HG02884 (cell line): ENCODE results near the gene OR10A2.
"Not testable (repeated sequence)": the region's sequence is repeated elsewhere in the genome, so short reads cannot be mapped to it uniquely, and the experiment has no call there.

ENCODE experiments used
- ATAC-seq: cut with Tn5 transposase; IDR thresholded peaks from one replicate; pipeline ENCODE4 v1.9.1; 2021; ENCODE audit warnings: mild to moderate bottlenecking, moderate library complexity; ENCODE audit not compliant: unreplicated experiment

OR10A2 gene, protein sequence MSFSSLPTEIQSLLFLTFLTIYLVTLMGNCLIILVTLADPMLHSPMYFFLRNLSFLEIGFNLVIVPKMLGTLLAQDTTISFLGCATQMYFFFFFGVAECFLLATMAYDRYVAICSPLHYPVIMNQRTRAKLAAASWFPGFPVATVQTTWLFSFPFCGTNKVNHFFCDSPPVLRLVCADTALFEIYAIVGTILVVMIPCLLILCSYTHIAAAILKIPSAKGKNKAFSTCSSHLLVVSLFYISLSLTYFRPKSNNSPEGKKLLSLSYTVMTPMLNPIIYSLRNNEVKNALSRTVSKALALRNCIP

GRCh38 chr11:6862961-6863360 is at the start of gene OR10A2:
TSS of gene OR10A2 (plus strand) at chr11:6863057. CDS start at chr11:6869755, 6,698 bp downstream.
- ATAC-seq, result no peak

- ATAC-seq, result no peak
These were observed 49.2 kb upstream of the OR10A2 start for GRCh38 chr11:6813656-6814055.

DNA sequence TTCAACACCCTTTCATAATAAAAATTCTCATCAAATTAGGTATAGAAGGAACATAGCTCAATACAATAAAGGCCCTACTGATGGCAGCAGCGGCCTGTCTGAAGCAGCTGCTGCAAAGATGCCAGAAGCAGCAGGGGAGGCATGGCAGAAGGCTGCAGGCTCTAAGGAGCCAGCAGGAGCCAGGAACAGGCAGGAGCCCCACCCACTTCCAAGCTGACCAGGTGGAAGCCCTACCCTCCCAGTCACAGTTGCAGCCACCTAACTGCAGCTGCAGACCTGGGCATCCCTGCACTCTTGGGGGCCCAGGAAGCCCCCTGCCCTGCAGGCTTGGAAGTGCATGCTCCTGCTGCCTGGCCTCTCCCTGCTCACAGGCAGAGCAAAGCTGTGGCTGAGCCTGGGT is 45.2 kb upstream of the OR10A2 start:
- ATAC-seq, result no peak

GRCh38 chr11:6818967-6819366 is 43.9 kb upstream of the OR10A2 start:
- no peak for ATAC-seq

- no peak for ATAC-seq
These were observed 38.6 kb upstream of the OR10A2 start for GRCh38 chr11:6824136-6824823.

- ATAC-seq, result no peak
These were observed 37.6 kb upstream of the OR10A2 start for GRCh38 chr11:6825231-6825744.

GRCh38 chr11:6828103-6828502 is 34.8 kb upstream of the OR10A2 start:
- ATAC-seq, result no peak

- no peak for ATAC-seq
These were observed 29.5 kb upstream of the OR10A2 start for GRCh38 chr11:6833356-6833755.

DNA sequence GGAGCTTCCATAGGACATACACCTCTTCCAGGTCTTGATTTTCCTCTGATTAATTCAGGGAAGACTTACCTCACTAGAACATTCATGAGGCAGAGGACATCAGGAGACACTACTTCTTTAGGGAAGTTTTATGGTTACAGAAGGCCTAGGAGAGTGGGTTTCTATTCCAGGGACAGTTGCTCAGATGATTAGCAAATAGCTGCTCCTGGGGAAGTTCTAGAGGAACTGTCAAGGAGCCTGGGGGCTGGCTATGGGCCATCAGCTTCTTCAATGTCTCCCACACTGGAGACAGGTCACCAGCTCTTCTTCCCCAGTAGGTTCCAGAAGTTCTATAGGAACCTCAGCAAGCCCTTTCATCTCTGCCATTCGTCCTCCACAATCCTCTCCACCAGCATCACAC is 28.8 kb upstream of the OR10A2 start:
- ATAC-seq, result no peak

DNA sequence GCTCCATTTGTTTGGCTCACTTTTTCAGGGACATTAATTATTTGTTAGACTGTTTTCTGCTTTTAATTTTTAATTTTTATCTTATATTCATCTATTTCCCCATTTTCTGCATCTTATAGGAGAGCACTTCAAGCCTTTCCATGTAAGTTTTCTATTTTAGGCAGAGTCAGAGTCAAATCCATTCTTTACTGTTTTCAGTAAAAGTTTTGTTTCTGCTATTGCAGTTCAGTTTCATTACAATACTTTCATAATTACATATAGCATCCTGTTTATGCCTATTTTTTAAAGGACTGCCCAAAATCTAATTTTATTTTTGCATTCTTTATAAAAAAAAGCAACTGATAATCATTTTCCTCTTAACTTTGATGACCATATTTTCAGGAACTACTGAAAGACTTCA is 21.2 kb upstream of the OR10A2 start:
- ATAC-seq, result no peak

DNA sequence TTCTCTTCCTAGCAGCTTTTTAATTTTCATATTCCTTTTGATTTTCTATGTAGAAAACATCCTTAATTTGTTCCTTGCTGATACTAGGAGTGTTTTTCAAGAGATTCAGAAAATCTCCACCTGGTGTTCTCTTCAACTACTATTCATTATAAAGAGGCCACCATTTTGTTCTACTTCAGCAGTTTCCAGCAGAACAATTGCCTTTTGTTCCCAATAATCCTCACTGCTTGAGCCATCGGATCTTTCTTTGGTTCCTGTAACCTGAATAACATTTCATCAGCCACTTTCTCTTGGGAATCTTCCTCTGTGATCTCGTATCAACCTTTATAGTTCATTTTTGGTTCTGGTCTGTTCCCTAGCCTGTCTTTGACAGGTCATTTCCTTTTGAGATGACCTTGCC is 19.2 kb upstream of the OR10A2 start:
- ATAC-seq, result no peak

DNA sequence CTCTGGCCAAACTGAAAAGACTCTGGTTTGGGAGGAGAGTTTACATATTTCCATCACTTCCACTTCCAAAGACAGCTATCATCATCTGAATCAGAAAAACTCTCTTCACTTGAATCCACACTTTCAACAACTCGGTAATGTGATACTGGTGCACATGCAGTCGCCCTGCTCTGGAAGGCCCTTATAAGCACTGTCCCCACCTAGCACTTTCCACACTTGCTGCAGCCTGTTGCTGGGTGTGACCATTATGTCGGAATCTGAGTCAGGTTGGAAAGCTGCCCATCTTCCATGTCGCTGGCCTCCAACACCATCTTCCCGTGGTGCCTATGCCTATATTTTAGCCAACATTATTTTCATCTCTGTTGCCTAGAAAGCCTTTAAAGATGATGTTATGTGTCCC is 18.5 kb upstream of the OR10A2 start:
- no peak for ATAC-seq

DNA sequence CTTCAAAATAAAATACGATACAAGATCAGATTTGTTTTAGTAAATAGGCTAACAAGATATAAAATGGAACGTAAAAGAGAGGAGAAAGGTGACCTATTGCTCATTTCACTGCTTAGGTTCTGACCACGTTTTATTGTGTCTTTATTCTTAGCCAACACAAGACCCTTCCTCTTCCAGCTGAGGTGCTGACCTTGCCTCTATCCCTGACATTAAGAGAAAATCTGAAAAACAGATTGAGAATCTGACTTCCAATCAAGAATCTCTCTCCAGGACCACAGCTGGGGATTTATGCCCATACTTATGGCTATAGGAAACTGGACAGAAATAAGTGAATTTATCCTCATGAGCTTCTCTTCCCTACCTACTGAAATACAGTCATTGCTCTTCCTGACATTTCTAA is 17.5 kb upstream of the OR10A2 start, which contains the start of gene OR10A5:
OR10A5 (plus strand) TSS at position 301 of the 400 bp plus-strand sequence; CDS start at position 301, 0 bp downstream.
- no peak for ATAC-seq

GRCh38 chr11:6850526-6850925 is 12.3 kb upstream of the OR10A2 start:
- no peak for ATAC-seq

GRCh38 chr11:6854801-6855200 is 8.1 kb upstream of the OR10A2 start:
- ATAC-seq, result not testable (repeated sequence)

DNA sequence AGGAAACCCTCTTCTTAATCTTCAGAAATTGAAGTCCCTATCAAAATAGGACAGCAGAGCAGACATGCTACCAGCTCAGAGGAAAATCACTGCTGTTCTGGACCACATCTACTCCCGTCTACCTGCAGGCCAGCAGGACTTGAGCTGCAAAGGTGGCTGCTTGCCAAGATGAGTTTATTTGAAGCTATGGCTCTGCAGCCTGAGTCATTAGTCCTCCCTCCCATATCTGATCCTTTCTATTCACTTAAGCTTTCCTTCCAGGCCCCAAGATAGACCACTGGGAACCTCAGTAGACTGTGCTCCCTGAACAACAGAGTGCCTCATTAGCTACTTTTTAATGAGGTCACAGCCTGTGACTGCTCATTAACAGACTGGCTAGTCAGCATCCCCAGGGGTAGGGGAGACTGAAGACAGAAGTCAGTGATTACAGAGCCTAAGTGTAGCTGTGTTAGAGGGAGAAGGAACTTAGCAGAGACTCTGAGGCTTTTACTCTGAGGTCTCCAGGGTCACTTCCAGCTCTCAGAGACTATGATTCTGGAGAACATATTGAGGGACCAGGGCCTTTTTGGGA is 6.8 kb upstream of the OR10A2 start:
- no peak for ATAC-seq

DNA sequence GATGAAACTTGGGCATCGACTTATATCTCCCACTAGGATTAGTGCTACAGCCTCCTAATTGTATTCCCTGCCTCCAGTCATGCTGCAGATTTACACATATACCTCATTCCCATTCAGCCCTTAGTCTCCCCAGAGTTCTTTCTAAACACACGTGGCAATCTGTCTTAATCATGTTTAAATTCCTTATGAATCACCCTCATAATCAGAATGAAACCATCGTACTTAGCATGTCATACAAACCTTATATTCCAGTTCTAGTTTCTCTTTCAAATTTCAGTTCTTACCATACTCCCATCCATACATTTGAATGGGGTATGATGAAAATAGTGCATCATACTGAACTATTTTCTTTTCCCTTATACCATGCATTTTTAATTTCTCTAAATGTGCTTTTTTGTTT is 6.0 kb upstream of the OR10A2 start:
- peak; percentile 95 for ATAC-seq

GRCh38 chr11:6864438-6864837 is 1.6 kb downstream of the OR10A2 start:
- ATAC-seq, result no peak

- ATAC-seq, result no peak
These were observed 8.4 kb downstream of the OR10A2 start for GRCh38 chr11:6871278-6871677.

- ATAC-seq, result no peak
These were observed 12.9 kb downstream of the OR10A2 start for GRCh38 chr11:6875761-6876160.

GRCh38 chr11:6876325-6876724 is 13.5 kb downstream of the OR10A2 start, which contains the start of gene OR10A4:
TSS of gene OR10A4 (plus strand) at chr11:6876625. CDS start at chr11:6876648, 23 bp downstream.
- ATAC-seq, result no peak

DNA sequence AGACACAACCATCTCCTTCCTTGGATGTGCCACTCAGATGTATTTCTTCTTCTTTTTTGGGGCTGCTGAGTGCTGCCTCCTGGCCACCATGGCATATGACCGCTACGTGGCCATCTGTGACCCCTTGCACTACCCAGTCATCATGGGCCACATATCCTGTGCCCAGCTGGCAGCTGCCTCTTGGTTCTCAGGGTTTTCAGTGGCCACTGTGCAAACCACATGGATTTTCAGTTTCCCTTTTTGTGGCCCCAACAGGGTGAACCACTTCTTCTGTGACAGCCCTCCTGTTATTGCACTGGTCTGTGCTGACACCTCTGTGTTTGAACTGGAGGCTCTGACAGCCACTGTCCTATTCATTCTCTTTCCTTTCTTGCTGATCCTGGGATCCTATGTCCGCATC is 14.1 kb downstream of the OR10A2 start:
- no peak for ATAC-seq
